Peyer's patch (tissue), 4 donors: ENCODE results near the gene KDM3A.

Source experiments
- CTCF ChIP-seq, 6 experiments: fragments of 450-650 bp in 4 of 6; fragments of 200-600 bp in 2 of 6; sonication (generic) in 1 of 6; IDR thresholded peaks; one replicate each; pipeline ENCODE4 v1.5.1; 2017 to 2019; ENCODE audit warnings: antibody characterized with exemption in 6 of 6, mild to moderate bottlenecking in 3 of 6, moderate library complexity in 1 of 6
- POLR2A ChIP-seq, 2 donors: fragments of 450-650 bp; IDR thresholded peaks; one replicate each; pipeline ENCODE4 v1.5.1; 2017; ENCODE audit warnings: antibody characterized with exemption in 2 of 2, mild to moderate bottlenecking in 2 of 2, moderate library complexity in 2 of 2

- TF ChIP-seq POLR2A (IDR thresholded peaks at IDR 0.05): no peak
- no peak for TF ChIP-seq CTCF (IDR thresholded peaks at IDR 0.05)
These were observed 82.3 kb downstream of the KDM3A start for GRCh38 chr2:86523491-86523890.
